DOHH2 (cell line): Measurements from ENCODE around the gene STOML3.

Source experiments
- EZH2phosphoT487 ChIP-seq: fragments of 200-600 bp; sonication (generic); IDR thresholded peaks from 2 replicates; pipeline ENCODE4 v1.6.1; 2017; ENCODE audit warnings: borderline replicate concordance, mild to moderate bottlenecking, antibody characterized with exemption, low read length, moderate library complexity, mixed read lengths
- TF ChIP-seq, protein P1 (sequence below): fragments of 200-600 bp; sonication (generic); IDR thresholded peaks from one replicate; pipeline ENCODE4 v1.5.1; 2014; ENCODE audit warnings: antibody characterized with exemption, mild to moderate bottlenecking, low read depth, low read length; ENCODE audit not compliant: poor library complexity, severe bottlenecking

- TF ChIP-seq, protein P1, sequence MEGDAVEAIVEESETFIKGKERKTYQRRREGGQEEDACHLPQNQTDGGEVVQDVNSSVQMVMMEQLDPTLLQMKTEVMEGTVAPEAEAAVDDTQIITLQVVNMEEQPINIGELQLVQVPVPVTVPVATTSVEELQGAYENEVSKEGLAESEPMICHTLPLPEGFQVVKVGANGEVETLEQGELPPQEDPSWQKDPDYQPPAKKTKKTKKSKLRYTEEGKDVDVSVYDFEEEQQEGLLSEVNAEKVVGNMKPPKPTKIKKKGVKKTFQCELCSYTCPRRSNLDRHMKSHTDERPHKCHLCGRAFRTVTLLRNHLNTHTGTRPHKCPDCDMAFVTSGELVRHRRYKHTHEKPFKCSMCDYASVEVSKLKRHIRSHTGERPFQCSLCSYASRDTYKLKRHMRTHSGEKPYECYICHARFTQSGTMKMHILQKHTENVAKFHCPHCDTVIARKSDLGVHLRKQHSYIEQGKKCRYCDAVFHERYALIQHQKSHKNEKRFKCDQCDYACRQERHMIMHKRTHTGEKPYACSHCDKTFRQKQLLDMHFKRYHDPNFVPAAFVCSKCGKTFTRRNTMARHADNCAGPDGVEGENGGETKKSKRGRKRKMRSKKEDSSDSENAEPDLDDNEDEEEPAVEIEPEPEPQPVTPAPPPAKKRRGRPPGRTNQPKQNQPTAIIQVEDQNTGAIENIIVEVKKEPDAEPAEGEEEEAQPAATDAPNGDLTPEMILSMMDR, result no peak
- no peak for TF ChIP-seq EZH2phosphoT487
Observed at GRCh38 chr13:39039041-39039440, 48.4 kb upstream of the STOML3 start.
